Measurements from ENCODE around the gene PTDSS2.

Gene PTDSS2

DNA sequence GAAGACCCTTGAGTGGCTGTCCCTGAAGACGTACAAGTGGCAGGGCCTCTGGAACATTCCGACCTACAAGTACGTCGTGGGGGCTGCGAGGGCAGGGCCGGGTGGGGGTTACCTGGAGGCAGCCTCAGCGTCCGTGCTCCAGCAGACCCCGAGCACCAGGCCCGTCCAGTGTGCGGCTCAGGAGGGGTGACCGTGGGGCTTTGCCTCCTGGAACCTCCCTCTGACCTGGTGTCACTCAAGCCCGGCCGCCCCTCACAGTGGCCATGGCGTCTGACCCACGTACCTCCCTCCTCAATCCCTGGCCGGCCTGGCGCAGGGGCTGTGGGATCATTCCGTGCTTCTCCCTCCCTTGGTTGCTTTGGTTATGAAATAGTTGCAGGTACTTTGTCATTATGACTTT lies 38.5 kb downstream of the PTDSS2 start:
- Histone ChIP-seq H3K4me2 (ENCODE audit: low read length) (no peak overlapping the region), H3K27me3 (ENCODE audit: control insufficient read depth, low read length) (no peaks in the 10 kb centered on the region), H3F3A (ENCODE audit: control insufficient read depth, insufficient read depth) (no peaks in the 10 kb centered on the region), H3K4me1 (ENCODE audit: control insufficient read depth, low read length) (peaks cover 7% of the 10 kb centered on the region), H3K4me3 (ENCODE audit: low read length) (no peak overlapping the region), H3K27ac (ENCODE audit: low read depth, low read length) (no peak overlapping the region), H3K79me2 (ENCODE audit: control insufficient read depth, low read length) (no peaks in the 10 kb centered on the region; the same call in 1 of the 2 replicates), H3K36me3 (ENCODE audit: control insufficient read depth, low read length) (peaks cover 1% of the 10 kb centered on the region), H3K9me3 (ENCODE audit: control insufficient read depth, insufficient read depth, low read length) (no peaks in the 10 kb centered on the region), H3K9me2 (replicated peaks; ENCODE audit: control insufficient read depth, low read length) (no peaks in the 10 kb centered on the region), H4K20me1 (ENCODE audit: control insufficient read depth, insufficient read depth, low read depth, low read length) (no peaks in the 10 kb centered on the region)
- TF ChIP-seq, protein P1, sequence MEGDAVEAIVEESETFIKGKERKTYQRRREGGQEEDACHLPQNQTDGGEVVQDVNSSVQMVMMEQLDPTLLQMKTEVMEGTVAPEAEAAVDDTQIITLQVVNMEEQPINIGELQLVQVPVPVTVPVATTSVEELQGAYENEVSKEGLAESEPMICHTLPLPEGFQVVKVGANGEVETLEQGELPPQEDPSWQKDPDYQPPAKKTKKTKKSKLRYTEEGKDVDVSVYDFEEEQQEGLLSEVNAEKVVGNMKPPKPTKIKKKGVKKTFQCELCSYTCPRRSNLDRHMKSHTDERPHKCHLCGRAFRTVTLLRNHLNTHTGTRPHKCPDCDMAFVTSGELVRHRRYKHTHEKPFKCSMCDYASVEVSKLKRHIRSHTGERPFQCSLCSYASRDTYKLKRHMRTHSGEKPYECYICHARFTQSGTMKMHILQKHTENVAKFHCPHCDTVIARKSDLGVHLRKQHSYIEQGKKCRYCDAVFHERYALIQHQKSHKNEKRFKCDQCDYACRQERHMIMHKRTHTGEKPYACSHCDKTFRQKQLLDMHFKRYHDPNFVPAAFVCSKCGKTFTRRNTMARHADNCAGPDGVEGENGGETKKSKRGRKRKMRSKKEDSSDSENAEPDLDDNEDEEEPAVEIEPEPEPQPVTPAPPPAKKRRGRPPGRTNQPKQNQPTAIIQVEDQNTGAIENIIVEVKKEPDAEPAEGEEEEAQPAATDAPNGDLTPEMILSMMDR (IDR thresholded peaks at IDR 0.05; ENCODE audit: low read depth, low read length, poor library complexity, severe bottlenecking) = no peak
- TF ChIP-seq EZH2phosphoT487 (IDR thresholded peaks at IDR 0.05; ENCODE audit: borderline replicate concordance, low read length) = no peak

DNA sequence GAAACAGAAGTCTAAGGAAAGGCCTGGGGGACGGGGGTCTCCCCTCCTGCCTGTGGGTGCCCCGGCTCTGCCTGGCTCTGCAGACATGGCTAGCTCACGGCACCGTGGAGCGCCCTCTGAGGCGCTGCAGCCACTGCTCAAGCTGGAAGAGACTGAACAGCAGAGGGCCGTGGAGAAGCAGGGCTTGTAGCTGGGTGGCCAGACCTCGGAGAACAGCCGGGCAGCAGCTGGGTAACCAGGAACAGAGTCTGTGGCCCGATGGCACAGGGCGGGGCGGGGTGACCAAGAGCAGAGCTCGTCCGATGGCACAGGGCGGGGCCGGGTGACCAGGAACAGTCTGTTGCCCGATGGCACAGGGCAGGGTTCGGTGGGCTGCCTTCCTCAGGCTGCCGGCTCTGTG lies 38.9 kb downstream of the PTDSS2 start:
- no peak overlapping the region for H3K4me2 ChIP-seq (ENCODE audit: low read length)
- no peaks in the 10 kb centered on the region for H4K20me1 ChIP-seq (ENCODE audit: control insufficient read depth, insufficient read depth, low read depth, low read length)
- TF ChIP-seq, protein P1 (IDR thresholded peaks at IDR 0.05; ENCODE audit: low read depth, low read length, poor library complexity, severe bottlenecking) = no peak
- TF ChIP-seq EZH2phosphoT487 (IDR thresholded peaks at IDR 0.05; ENCODE audit: borderline replicate concordance, low read length) = no peak
- H3K9me2 ChIP-seq (replicated peaks; ENCODE audit: control insufficient read depth, low read length) = no peaks in the 10 kb centered on the region
- peaks cover 3% of the 10 kb centered on the region for H3K36me3 ChIP-seq (ENCODE audit: control insufficient read depth, low read length)
- H3K27ac ChIP-seq (ENCODE audit: low read depth, low read length) = no peak overlapping the region
- no peaks in the 10 kb centered on the region for H3K27me3 ChIP-seq (ENCODE audit: control insufficient read depth, low read length)
- no peaks in the 10 kb centered on the region for H3K9me3 ChIP-seq (ENCODE audit: control insufficient read depth, insufficient read depth, low read length)
- no peaks in the 10 kb centered on the region for H3F3A ChIP-seq (ENCODE audit: control insufficient read depth, insufficient read depth)
- no peak overlapping the region for H3K4me3 ChIP-seq (ENCODE audit: low read length)
- H3K4me1 ChIP-seq (ENCODE audit: control insufficient read depth, low read length) = peaks cover 7% of the 10 kb centered on the region
- no peaks in the 10 kb centered on the region for H3K79me2 ChIP-seq (ENCODE audit: control insufficient read depth, low read length)

DNA sequence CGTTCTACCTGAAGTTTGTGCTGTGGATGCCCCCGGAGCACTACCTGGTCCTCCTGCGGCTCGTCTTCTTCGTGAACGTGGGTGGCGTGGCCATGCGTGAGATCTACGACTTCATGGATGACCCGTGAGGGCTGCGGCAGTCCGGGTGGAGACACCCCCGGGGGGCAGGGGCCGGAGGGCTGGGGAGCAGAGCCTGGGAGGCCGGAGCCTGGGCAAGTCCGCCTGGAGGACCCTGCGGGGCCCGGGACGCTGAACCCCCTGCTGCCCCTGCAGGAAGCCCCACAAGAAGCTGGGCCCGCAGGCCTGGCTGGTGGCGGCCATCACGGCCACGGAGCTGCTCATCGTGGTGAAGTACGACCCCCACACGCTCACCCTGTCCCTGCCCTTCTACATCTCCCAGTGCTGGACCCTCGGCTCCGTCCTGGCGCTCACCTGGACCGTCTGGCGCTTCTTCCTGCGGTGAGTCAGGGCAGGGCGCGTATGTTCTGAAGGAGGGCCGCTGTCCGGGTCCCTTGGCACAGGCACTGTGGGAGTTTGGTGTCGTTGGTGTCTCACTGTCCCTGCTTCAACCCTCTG lies 39.6 kb downstream of the PTDSS2 start:
- Histone ChIP-seq H3K4me2 (ENCODE audit: low read length) (no peak overlapping the region), H3K9me2 (replicated peaks; ENCODE audit: control insufficient read depth, low read length) (no peaks in the 10 kb centered on the region), H3K4me1 (ENCODE audit: control insufficient read depth, low read length) (peaks cover 7% of the 10 kb centered on the region), H3K36me3 (ENCODE audit: control insufficient read depth, low read length) (peaks cover 8% of the 10 kb centered on the region), H3K27me3 (ENCODE audit: control insufficient read depth, low read length) (no peaks in the 10 kb centered on the region), H3F3A (ENCODE audit: control insufficient read depth, insufficient read depth) (no peaks in the 10 kb centered on the region), H3K4me3 (ENCODE audit: low read length) (no peak overlapping the region), H3K9me3 (ENCODE audit: control insufficient read depth, insufficient read depth, low read length) (no peaks in the 10 kb centered on the region), H4K20me1 (ENCODE audit: control insufficient read depth, insufficient read depth, low read depth, low read length) (no peaks in the 10 kb centered on the region), H3K79me2 (ENCODE audit: control insufficient read depth, low read length) (no peaks in the 10 kb centered on the region), H3K27ac (ENCODE audit: low read depth, low read length) (no peak overlapping the region)
- no peak for TF ChIP-seq EZH2phosphoT487 (IDR thresholded peaks at IDR 0.05; ENCODE audit: borderline replicate concordance, low read length)
- TF ChIP-seq, protein P1 (IDR thresholded peaks at IDR 0.05; ENCODE audit: low read depth, low read length, poor library complexity, severe bottlenecking) = no peak

Measured in DOHH2 (cell line).